GM12873 (cell line): ENCODE data around the gene HDAC9.

Experiments
- TF ChIP-seq, protein P1 (sequence below): IDR thresholded peaks from 2 replicates; pipeline ENCODE4 v1.5.1; 2012; ENCODE audit warnings: low read depth, mild to moderate bottlenecking, moderate library complexity, low read length, control low read depth; ENCODE audit not compliant: insufficient read depth; ENCODE audit errors: missing control alignments

HDAC9 gene

GRCh38 chr7:18820981-18821380 lies 325.4 kb downstream of the HDAC9 start:
- TF ChIP-seq, protein P1, sequence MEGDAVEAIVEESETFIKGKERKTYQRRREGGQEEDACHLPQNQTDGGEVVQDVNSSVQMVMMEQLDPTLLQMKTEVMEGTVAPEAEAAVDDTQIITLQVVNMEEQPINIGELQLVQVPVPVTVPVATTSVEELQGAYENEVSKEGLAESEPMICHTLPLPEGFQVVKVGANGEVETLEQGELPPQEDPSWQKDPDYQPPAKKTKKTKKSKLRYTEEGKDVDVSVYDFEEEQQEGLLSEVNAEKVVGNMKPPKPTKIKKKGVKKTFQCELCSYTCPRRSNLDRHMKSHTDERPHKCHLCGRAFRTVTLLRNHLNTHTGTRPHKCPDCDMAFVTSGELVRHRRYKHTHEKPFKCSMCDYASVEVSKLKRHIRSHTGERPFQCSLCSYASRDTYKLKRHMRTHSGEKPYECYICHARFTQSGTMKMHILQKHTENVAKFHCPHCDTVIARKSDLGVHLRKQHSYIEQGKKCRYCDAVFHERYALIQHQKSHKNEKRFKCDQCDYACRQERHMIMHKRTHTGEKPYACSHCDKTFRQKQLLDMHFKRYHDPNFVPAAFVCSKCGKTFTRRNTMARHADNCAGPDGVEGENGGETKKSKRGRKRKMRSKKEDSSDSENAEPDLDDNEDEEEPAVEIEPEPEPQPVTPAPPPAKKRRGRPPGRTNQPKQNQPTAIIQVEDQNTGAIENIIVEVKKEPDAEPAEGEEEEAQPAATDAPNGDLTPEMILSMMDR: no peak

DNA sequence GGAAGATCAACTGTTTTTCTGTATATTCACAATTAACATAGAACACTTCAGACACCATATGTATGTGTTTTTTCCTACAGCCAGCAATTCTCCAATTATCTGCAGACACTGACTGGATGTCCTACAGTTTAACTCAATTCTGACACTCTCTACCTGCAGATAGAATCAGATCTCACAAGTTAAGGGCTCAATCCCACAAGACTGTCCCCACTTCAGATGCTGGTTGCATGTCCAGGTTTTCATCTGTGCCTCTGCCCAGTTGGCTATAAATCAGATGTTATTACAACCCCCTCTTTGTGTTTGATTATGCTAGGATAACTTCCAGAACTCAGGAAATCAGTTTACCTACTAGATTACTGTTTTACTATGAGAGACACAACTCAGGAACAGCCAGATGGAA lies 326.0 kb downstream of the HDAC9 start:
- TF ChIP-seq, protein P1: no peak

DNA sequence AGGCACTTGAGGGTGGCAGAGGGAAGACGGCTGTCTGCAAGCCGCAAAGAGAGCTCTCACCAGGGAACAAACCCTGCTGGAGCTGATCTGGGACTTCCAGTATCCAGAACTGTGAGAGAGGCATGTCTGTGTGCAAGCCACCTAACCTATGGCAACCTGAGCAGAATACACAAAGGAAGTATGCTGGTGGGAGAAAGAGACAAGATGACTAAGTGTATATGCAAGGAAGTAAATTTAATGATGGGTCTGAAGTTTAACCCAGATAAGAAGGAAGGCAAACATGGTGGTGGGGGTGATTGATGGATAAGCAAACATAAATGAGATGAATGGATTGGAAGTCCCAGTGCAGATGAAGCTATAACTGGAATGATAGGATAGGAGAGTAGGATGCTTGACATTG lies 328.6 kb downstream of the HDAC9 start:
- TF ChIP-seq, protein P1: no peak

DNA sequence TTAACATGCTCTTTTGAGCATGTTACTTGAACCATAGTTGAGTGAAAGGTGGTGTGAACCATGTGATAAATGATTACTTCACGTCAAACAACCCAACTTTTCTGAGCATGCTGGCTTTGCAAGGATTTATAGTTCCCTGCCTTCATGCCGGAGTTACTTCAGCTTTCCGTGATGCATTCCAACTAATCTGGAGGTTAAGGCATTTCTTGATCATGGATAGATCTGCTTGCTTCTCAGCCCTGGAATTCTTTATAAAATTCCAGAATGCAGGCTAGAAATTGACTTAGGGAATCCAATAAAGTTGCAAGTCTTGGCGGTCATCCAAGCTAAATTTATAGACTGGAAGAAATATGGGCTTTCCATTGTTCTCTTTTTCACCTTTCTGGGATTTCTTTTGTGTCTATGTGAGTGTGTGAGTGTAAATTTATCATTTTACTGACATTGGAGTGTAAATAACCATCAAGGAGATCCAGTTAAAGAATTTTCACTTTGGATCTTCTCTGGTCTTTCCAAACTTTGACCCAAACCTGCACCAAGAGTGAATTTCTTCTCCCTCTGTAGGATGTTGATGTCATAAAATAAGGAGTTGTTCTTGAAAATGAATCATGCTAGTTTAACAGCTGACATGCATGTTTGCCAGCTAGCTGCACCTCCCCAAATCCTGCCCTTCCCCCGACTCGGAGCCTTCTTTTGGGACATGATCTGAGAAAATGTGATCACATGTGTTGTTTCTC lies 332.9 kb downstream of the HDAC9 start:
- TF ChIP-seq, protein P1: no peak

- TF ChIP-seq, protein P1: no peak
Measured at GRCh38 chr7:18828994-18829857, 333.7 kb downstream of the HDAC9 start.

DNA sequence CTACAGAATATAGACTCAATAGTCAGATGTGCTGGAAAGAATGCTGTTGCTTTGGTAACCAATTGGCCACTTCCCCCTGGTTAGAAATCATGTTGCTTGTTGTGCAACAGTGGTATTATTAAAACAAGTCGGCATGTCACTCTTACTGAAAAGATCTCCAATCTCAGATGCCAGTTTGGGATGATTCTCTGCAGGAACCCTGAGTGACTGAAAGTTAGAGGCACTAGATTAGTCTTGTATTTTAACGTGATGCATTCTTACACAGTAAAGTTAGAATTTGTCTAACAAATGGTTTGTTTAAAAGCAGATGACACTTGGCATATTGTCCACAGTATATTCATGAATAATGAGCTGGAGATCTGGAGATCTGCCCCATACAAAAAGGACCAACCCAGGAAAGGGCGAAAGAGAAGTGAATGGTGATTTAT lies 334.3 kb downstream of the HDAC9 start:
- TF ChIP-seq, protein P1: no peak

DNA sequence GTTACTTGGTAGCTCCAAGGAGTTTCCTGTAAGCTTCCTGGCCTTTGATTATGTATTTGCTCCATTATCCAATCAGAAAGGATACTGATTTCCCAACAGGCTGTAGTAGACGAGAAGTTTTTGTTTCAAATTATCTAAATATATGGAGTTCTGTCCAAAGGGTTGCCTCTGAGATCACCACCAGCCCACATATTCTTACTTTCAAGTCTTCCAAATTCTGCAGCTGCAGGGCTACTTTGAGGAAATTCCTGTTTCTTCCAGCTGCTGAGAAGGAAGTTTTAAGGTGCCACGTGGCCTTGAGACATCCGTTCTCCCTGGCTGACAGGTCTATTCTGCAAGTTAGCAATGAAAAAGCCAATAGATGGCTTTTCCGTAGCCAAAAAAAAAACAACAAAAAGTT lies 335.9 kb downstream of the HDAC9 start:
- TF ChIP-seq, protein P1: no peak
